IPS-18c (cell line): Measurements from ENCODE around the gene TMEM131.
"Not testable (repeated sequence)": the region's sequence is repeated elsewhere in the genome, so short reads cannot be mapped to it uniquely, and the experiment has no call there.

ENCODE experiments used
- H3K4me3 ChIP-seq: 2 replicates; pipeline ENCODE4 v1.7.0; 2013; ENCODE audit warnings: low read depth, mild to moderate bottlenecking, low read length, moderate library complexity; ENCODE audit not compliant: insufficient read depth
- H3K9me3 ChIP-seq: one replicate; pipeline ENCODE4 v1.6.1; 2013; ENCODE audit warnings: mild to moderate bottlenecking, low read length, moderate library complexity; ENCODE audit not compliant: control insufficient read depth, insufficient read depth

Gene TMEM131

DNA sequence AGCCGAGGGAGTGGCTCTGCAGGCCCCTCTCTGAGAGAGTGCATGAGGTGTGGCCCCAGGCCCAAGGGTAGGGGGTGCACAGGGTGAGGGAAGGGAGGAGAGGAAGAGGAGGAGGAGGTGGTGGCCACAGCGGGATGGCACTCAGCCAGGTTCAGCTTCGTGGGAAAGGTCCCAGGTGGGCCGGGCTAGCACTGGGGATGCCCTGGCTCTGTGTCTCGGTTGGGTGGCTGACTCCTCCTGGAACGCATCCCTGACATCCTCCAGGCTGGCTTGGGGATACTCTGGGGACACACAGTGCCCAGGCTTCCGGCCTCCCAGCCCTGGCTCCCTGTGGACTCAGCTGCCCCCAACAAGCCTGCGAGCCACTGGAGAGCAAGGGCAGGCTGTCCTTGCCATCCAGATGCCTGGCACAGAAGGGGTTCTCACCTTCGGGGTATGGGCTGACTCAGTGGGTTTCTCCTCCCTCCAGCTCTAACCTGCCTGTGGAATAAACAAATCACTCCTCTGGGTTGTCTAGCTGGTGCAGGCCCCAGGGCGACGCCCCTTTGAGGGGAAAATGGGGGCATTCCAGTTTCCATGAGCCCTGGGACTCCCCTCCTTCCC lies 283.0 kb downstream of the TMEM131 start:
- Histone ChIP-seq H3K9me3 (no peaks in the 10 kb centered on the region), H3K4me3 (no peak overlapping the region)

- not testable (repeated sequence) for H3K4me3 ChIP-seq
These were observed 283.6 kb downstream of the TMEM131 start for GRCh38 chr2:97712175-97712574.

DNA sequence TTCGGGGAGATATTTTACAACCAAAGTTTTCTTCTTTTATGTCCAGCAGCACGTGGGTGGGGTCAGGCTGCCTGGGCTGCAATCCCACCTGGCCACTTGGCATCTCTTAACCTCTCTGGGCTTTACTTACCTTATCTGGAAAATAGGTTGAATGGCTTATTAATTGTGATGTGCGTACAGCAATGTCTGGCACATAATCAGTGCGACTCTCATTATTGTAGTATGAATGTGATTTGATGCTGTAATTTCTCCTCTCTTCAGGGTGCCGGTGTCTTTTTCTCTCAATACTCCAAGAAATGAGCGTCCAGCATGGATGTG lies 284.4 kb downstream of the TMEM131 start:
- H3K9me3 ChIP-seq = no peaks in the 10 kb centered on the region
- no peak overlapping the region for H3K4me3 ChIP-seq

More at GRCh38 chr2:97712175-97712574, 283.6 kb downstream of the TMEM131 start:
- not testable (repeated sequence) for H3K9me3 ChIP-seq

DNA sequence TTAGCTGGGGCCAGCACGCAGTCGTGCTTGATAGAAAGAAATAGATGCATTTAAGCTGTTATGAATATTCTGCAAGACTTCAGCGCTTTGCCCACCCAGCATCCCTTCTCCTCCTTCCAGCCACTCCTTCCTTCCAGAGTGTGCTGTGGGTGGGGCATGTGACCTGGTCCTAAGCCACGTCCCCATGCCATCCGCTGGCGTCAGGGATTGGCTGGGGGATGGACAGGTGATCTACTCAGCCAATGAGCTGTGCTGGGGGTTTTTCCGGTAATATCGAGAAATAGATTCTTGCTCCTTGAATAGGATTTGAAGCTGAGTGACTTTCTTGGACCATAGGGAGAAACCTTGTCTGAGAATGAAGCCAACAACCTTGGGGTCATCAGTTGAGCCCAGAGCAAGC lies 287.1 kb downstream of the TMEM131 start:
- Histone ChIP-seq H3K9me3 (no peaks in the 10 kb centered on the region), H3K4me3 (no peak overlapping the region)

GRCh38 chr2:97708048-97708380 lies 287.7 kb downstream of the TMEM131 start:
- Histone ChIP-seq H3K4me3 (no peak overlapping the region), H3K9me3 (no peaks in the 10 kb centered on the region)

DNA sequence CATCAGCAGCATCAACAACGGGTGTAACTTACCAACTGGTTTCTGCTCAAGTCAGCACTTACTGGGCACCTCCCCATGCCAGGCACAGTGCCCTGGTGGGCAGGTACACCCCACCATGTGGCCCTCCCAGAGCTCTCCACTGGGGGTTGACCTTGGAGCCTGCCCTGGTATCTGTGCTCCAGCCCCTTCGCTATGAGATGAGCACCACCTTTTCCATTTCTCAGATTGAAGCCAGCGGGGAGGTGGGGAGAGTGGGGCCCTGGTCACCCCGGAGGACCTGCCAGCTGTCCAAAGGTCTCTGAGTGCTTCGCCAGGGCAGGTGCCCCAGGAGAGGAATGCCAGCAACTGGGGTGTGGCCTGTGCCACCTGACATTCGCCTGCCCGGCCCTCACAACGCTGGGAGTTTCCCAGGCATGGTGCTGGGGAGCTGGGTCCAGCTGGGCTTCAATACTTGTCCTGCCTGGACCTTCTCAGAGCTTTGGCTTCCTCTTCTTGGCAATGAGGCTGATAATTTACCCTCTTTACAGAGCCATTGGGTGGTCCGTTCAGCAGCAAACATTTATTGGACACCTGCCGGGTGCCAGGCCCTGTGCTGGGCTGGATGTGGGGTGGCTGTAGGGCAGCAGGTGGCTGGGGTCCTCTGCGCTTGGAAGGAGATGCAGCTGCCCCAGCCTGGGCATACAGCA lies 288.2 kb downstream of the TMEM131 start:
- Histone ChIP-seq H3K4me3 (no peak overlapping the region; the same call in 1 of the 2 replicates), H3K9me3 (no peaks in the 10 kb centered on the region)

DNA sequence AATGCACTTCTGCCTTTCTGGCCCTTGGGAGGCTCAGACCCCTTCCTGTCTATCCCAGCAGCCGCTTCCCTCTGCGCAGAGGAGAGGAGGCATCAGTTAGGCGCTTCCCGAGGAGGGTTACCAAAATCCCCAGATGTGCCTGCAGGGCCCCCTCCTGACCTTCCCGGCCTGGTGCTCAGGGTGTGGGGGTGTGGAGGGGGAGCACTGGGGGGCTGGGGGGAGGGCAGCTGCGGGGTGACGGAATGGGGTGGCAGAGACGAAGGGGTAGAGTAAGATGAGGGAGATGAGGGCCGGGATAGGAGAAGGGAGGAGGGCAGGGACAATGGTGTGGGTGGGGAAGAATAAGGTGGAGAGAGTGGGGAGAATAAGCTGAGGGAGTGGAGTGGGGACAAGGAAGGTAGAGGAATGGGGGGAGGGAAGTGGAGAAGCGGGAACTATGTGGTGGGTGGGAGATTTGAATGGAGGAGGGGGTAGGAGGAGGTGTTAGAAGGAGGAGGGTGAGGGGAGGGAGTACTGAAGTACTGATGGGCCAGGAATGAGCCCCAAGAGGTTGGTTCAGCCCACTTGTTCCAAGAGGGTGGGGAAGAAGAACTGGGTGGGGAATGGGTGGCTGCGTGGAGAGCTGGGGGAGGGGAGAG lies 288.9 kb downstream of the TMEM131 start:
- Histone ChIP-seq H3K9me3 (no peaks in the 10 kb centered on the region), H3K4me3 (no peak overlapping the region)
